Esophagus squamous epithelium (tissue), 4 donors: ENCODE data around the gene TVP23A.

Experiments
- POLR2A ChIP-seq, 4 donors: fragments of 450-650 bp; IDR thresholded peaks; one replicate each; pipeline ENCODE4 v1.6.1; 2017; ENCODE audit warnings: antibody characterized with exemption in 4 of 4, mild to moderate bottlenecking in 4 of 4, moderate library complexity in 3 of 4
- TF ChIP-seq, protein P1 (sequence below), 6 experiments: fragments of 450-650 bp in 4 of 6; fragments of 200-600 bp in 2 of 6; sonication (generic) in 2 of 6; IDR thresholded peaks; one replicate each; pipeline ENCODE4 v1.5.1; 2016 to 2019; ENCODE audit warnings: antibody characterized with exemption in 6 of 6, mild to moderate bottlenecking in 4 of 6, moderate library complexity in 4 of 6

DNA sequence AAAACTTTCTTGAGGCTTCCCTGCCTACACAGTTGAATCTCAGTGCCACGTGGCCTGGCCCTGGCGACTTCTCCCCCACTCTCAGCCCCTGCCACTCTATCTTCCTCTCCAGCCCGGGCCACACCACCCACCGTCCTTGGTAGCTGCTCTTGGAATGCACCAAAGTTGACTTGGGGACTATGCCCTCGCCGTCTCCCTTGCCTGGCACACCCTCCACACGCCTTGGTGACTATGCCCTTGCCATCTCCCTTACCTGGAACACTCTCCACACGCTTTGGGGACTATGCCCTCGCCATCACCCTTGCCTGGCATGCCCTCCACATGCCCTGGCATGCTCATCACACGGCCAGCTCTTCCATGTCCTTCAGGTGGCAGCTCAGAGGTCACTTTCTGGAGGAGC is 15.5 kb upstream of the TVP23A start:
- TF ChIP-seq POLR2A (IDR thresholded peaks at IDR 0.05) = no peak
- TF ChIP-seq, protein P1, sequence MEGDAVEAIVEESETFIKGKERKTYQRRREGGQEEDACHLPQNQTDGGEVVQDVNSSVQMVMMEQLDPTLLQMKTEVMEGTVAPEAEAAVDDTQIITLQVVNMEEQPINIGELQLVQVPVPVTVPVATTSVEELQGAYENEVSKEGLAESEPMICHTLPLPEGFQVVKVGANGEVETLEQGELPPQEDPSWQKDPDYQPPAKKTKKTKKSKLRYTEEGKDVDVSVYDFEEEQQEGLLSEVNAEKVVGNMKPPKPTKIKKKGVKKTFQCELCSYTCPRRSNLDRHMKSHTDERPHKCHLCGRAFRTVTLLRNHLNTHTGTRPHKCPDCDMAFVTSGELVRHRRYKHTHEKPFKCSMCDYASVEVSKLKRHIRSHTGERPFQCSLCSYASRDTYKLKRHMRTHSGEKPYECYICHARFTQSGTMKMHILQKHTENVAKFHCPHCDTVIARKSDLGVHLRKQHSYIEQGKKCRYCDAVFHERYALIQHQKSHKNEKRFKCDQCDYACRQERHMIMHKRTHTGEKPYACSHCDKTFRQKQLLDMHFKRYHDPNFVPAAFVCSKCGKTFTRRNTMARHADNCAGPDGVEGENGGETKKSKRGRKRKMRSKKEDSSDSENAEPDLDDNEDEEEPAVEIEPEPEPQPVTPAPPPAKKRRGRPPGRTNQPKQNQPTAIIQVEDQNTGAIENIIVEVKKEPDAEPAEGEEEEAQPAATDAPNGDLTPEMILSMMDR (IDR thresholded peaks at IDR 0.05) = no peak
